Stimulated activated CD8-positive, alpha-beta memory T cell treated with anti-CD3 and anti-CD28 coated beads, Interleukin-4, amount 100 ng/mL, for 48 hours (primary cell): ENCODE data around the gene ASB13.

Experiments
- DNase-seq: peaks from one replicate; pipeline ENCODE4 v3.0.0-alpha.2; 2020

The ASB13 gene

GRCh38 chr10:5645944-5646617 is 20.3 kb downstream of the ASB13 start:
- no peak for DNase-seq

GRCh38 chr10:5645375-5645774 is 21.0 kb downstream of the ASB13 start:
- DNase-seq: no peak

GRCh38 chr10:5644930-5645329 is 21.5 kb downstream of the ASB13 start:
- no peak for DNase-seq

- DNase-seq: no peak
Measured at GRCh38 chr10:5643346-5644067, 22.9 kb downstream of the ASB13 start.

- no peak for DNase-seq
Measured at GRCh38 chr10:5641501-5641900, 24.9 kb downstream of the ASB13 start.

- DNase-seq: no peak
Measured at GRCh38 chr10:5640501-5640900, 25.9 kb downstream of the ASB13 start.

GRCh38 chr10:5640036-5640435 is 26.4 kb downstream of the ASB13 start:
- DNase-seq: no peak

GRCh38 chr10:5639066-5639465 is 27.3 kb downstream of the ASB13 start:
- no peak for DNase-seq

GRCh38 chr10:5638494-5638893 is 27.9 kb downstream of the ASB13 start:
- no peak for DNase-seq

- DNase-seq: no peak
Measured at GRCh38 chr10:5634918-5635317, 31.5 kb downstream of the ASB13 start.

GRCh38 chr10:5633166-5633749 is 33.1 kb downstream of the ASB13 start:
- no peak for DNase-seq

GRCh38 chr10:5632446-5632845 is 33.9 kb downstream of the ASB13 start:
- DNase-seq: no peak

- DNase-seq: no peak
Measured at GRCh38 chr10:5631936-5632335, 34.5 kb downstream of the ASB13 start.

GRCh38 chr10:5630112-5630436 is 36.3 kb downstream of the ASB13 start:
- no peak for DNase-seq

- peak; percentile 93 for DNase-seq
Measured at GRCh38 chr10:5629303-5630111, 36.9 kb downstream of the ASB13 start.

- no peak for DNase-seq
Measured at GRCh38 chr10:5628451-5629302, 37.7 kb downstream of the ASB13 start.

- no peak for DNase-seq
Measured at GRCh38 chr10:5627486-5628044, 38.8 kb downstream of the ASB13 start.

- DNase-seq: no peak
Measured at GRCh38 chr10:5625992-5626777, 40.2 kb downstream of the ASB13 start.

- no peak for DNase-seq
Measured at GRCh38 chr10:5624701-5625100, 41.7 kb downstream of the ASB13 start.

- DNase-seq: peak; percentile 94
Measured at GRCh38 chr10:5623081-5623748, 43.2 kb downstream of the ASB13 start.
